Fibroblast of the aortic adventitia (primary cell): ENCODE results near the gene ARHGAP6. TPM values are rescaled to one million over a fixed set of nuclear protein-coding genes. Genes with fewer than 3 reads are reported as not detected.

Experiments used
- DNase-seq: peaks from one replicate; pipeline ENCODE4 v3.0.0-alpha.2; 2010; ENCODE audit warnings: low read depth
- H3K4me3 ChIP-seq: 2 replicates; pipeline ENCODE4 v1.5.1; 2011; ENCODE audit warnings: low read depth, mild to moderate bottlenecking, control low read depth, low read length, moderate library complexity
- CTCF ChIP-seq: IDR thresholded peaks from 2 replicates; pipeline ENCODE4 v1.5.1; 2011; ENCODE audit warnings: mild to moderate bottlenecking, low read length, control low read depth, inconsistent platforms; ENCODE audit not compliant: insufficient read depth
- total RNA-seq: library from RNA; depleted of rRNA; stranded (reverse); fragments of >200 nt; gene quantifications from 2 replicates; pipeline ENCODE4 v1.2.3, GENCODE V29; 2012; ENCODE audit warnings: low replicate concordance

ARHGAP6 gene
- total RNA-seq, 1 donor = 16.9 TPM

GRCh38 chrX:11386812-11387211 lies 278.9 kb downstream of the ARHGAP6 start:
- H3K4me3 ChIP-seq = no peak overlapping the region
- DNase-seq = no peak
- no peak for TF ChIP-seq CTCF

GRCh38 chrX:11386001-11386523 lies 279.7 kb downstream of the ARHGAP6 start:
- no peak overlapping the region for H3K4me3 ChIP-seq
- DNase-seq = peak; percentile 90
- no peak for TF ChIP-seq CTCF

GRCh38 chrX:11382930-11383329 lies 282.8 kb downstream of the ARHGAP6 start:
- TF ChIP-seq CTCF = no peak
- H3K4me3 ChIP-seq = no peak overlapping the region
- DNase-seq = no peak

GRCh38 chrX:11381464-11381863 lies 284.3 kb downstream of the ARHGAP6 start:
- peak; percentile 59 for TF ChIP-seq CTCF
- peak; percentile 78 for DNase-seq
- no peak overlapping the region for H3K4me3 ChIP-seq

DNA sequence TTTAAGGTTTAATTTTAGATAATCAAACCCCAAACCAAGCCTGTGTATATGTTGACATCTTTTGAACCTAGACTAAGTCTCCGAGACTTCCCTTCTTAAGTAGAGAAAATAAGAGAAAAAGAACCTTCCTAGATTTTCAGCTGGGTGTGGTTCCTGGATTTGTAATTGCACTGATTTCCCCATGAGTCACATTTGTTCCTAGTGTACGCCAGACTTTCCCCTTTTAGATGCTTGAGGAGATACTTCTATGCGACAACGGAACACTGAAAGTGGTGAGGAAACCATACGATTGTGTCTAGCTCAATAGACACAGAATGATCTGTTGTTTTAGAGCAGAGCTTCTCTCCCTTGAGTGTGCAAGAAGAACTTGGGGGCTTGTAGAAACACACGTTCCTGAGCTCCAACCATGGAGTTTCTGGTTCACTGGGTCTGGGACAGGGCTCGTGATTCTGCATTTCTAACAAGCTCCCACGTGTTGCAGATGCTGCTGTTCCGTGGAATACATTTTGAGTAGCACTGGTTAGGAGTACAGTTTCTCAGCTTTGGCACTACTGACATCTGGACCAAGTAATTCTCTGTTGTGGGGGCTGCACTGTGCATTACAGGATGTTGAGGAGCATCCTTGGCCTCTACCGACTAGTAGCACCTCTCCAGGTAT lies 285.4 kb downstream of the ARHGAP6 start:
- peak; percentile 66 for DNase-seq
- TF ChIP-seq CTCF = no peak
- no peak overlapping the region for H3K4me3 ChIP-seq

- DNase-seq = no peak
- TF ChIP-seq CTCF = no peak
- H3K4me3 ChIP-seq = no peak overlapping the region
Measured at GRCh38 chrX:11376163-11376562, 289.6 kb downstream of the ARHGAP6 start.

- no peak for TF ChIP-seq CTCF
- H3K4me3 ChIP-seq = no peak overlapping the region
- peak; percentile 27 for DNase-seq
Measured at GRCh38 chrX:11375614-11376119, 290.1 kb downstream of the ARHGAP6 start.
